Effector memory CD8-positive, alpha-beta T cell (primary cell): ENCODE data around the gene CGB1.
A peak's percentile ranks its signal among the peaks of the same experiment; 100 is the strongest.
"Not testable (repeated sequence)": the region's sequence is repeated elsewhere in the genome, so short reads cannot be mapped to it uniquely, and the experiment has no call there.

Experiments used
- ATAC-seq: fragments of 150-1000 bp; cut with Tn5 transposase; replicated peaks from 2 replicates; pipeline ENCODE4 v1.10.0; 2021; ENCODE audit warnings: mild to moderate bottlenecking, moderate library complexity
- DNase-seq, 3 experiments: peaks; one replicate each; pipeline ENCODE4 v3.0.0; 2021
- H3K27ac Mint-ChIP-seq, 2 donors: one replicate each; pipeline ENCODE4 v1.8.0; 2022; ENCODE audit warnings: mild to moderate bottlenecking in 2 of 2, mixed read lengths in 2 of 2, moderate library complexity in 2 of 2
- H3K27me3 Mint-ChIP-seq, 2 donors: one replicate each; pipeline ENCODE4 v1.8.0; 2022; ENCODE audit warnings: mixed read lengths in 2 of 2
- H3K36me3 Mint-ChIP-seq: one replicate; pipeline ENCODE4 v1.8.0; 2022; ENCODE audit warnings: mild to moderate bottlenecking, moderate library complexity, mixed read lengths; ENCODE audit not compliant: insufficient read depth
- H3K4me1 Mint-ChIP-seq, 2 donors: one replicate each; pipeline ENCODE4 v1.8.0; 2022; ENCODE audit warnings: low read depth in 2 of 2, mixed read lengths in 2 of 2
- H3K4me3 Mint-ChIP-seq, 2 donors: one replicate each; pipeline ENCODE4 v1.8.0; 2022; ENCODE audit warnings: mild to moderate bottlenecking in 2 of 2, mixed read lengths in 2 of 2, moderate library complexity in 2 of 2
- H3K9me3 Mint-ChIP-seq, 2 donors: one replicate each; pipeline ENCODE4 v1.8.0; 2022; ENCODE audit warnings: mixed read lengths in 2 of 2

The CGB1 gene

GRCh38 chr19:49025599-49025998, 11.1 kb downstream of the CGB1 start:
- H3K27me3 Mint-ChIP-seq, result peaks cover 0 to 15% of the 10 kb centered on the region in 2 donors
- not testable (repeated sequence) for H3K4me1 Mint-ChIP-seq, H3K4me3 Mint-ChIP-seq, DNase-seq, H3K27ac Mint-ChIP-seq, ATAC-seq, H3K9me3 Mint-ChIP-seq, H3K36me3 Mint-ChIP-seq

- peaks cover 0 to 15% of the 10 kb centered on the region in 2 donors for H3K27me3 Mint-ChIP-seq
- ATAC-seq, DNase-seq, H3K36me3 Mint-ChIP-seq, H3K9me3 Mint-ChIP-seq, H3K27ac Mint-ChIP-seq, H3K4me3 Mint-ChIP-seq, H3K4me1 Mint-ChIP-seq: not testable (repeated sequence)
Measured at GRCh38 chr19:49025088-49025487, 11.6 kb downstream of the CGB1 start.

- not testable (repeated sequence) for H3K36me3 Mint-ChIP-seq, DNase-seq, H3K9me3 Mint-ChIP-seq, H3K4me3 Mint-ChIP-seq, ATAC-seq, H3K27ac Mint-ChIP-seq
- Mint-ChIP-seq H3K4me1 (peaks cover 5 to 12% of the 10 kb centered on the region in 2 donors), H3K27me3 (peaks cover 0 to 10% of the 10 kb centered on the region in 2 donors)
Measured at GRCh38 chr19:49024233-49024632, 12.5 kb downstream of the CGB1 start, which contains the start of gene CGB3. CGB3 (minus strand) TSS chr19:49024333; CDS start chr19:49023971, 362 bp downstream.

GRCh38 chr19:49022116-49022515, 14.6 kb downstream of the CGB1 start:
- DNase-seq (no peak), ATAC-seq (no peak)
- no peak overlapping the region for H3K27ac Mint-ChIP-seq
- H3K9me3 Mint-ChIP-seq, result no peaks in the 10 kb centered on the region
- no peak overlapping the region for H3K4me3 Mint-ChIP-seq
- no peaks in the 10 kb centered on the region for H3K36me3 Mint-ChIP-seq
- peaks cover 11 to 19% of the 10 kb centered on the region in 2 donors for H3K4me1 Mint-ChIP-seq
- H3K27me3 Mint-ChIP-seq, result peaks cover 0 to 14% of the 10 kb centered on the region in 2 donors

DNA sequence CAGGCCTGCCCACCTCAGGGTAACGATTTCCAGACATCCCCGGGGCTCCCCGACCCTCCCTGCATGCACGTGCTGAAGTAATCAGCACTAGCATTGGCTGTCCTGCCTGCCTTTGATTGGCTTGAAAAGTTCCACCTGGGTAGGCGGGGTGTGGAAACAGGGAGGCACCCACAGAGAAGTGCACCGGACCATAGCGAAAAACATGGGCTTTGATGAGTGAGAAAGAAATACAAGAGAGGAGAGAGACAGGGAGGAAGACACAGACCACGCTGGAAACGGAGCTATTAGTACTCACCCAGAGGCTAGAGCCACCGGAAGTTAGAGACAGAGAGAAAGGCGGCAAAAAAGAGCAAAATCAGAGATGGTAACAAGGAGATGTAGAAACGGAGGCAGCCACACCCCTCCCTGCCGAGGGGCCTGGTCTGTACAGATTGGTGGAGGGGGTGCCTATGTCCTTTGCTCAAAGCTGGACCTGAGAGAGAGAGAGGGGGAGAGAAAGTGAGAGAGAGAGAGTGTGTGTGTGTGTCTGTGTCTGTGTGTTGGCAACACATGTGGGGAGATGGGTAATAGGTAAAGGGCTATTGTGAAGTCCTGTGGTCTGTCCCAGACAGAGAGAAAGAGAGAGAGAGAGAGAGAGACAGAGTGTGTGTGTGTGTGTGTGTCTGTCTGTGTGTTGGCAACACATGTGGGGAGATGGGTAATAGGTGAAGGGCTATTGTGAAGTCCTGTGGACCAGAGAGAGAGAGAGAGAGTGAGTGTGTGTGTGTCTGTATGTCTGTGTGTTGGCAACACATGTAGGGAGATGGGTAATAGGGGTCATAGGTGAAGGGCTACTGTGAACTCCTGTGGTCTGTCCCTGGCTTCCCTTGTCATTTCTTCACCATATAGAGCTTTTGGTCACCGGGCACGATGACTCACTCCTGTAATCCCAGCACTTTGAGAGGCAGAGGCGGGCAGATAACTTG, 15.5 kb downstream of the CGB1 start:
- DNase-seq (no peak), ATAC-seq (no peak)
- Mint-ChIP-seq H3K4me1 (peaks cover 11 to 19% of the 10 kb centered on the region in 2 donors), H3K27me3 (peaks cover 0 to 14% of the 10 kb centered on the region in 2 donors), H3K4me3 (no peak overlapping the region), H3K27ac (peak overlapping the region; percentile 0 to 5), H3K36me3 (peaks cover 4% of the 10 kb centered on the region), H3K9me3 (no peaks in the 10 kb centered on the region)

DNA sequence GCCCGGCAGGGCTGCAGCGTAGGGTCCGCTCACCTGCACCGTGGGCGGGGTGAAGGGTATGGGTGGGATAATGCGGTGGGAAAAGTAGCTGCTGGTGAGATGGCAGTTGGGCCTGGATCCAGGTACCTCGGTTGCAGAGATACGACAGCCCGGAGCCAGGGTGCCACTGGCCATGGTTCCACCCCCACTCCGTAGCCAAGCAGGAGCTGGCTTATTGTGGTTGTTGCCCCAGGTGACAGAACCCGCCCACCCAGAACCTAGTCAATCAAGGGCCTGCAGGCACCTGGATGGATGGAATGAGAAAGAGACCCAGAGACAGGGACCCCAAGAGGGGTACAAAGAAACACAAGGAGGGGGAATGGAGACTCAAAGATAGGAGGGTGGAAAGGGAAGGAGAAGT, 16.4 kb downstream of the CGB1 start:
- peaks cover 11 to 19% of the 10 kb centered on the region in 2 donors for H3K4me1 Mint-ChIP-seq
- ATAC-seq (no peak), DNase-seq (no peak)
- no peak overlapping the region for H3K27ac Mint-ChIP-seq
- H3K27me3 Mint-ChIP-seq, result peaks cover 0 to 8% of the 10 kb centered on the region in 2 donors
- peak overlapping the region; percentile 93 to 94 for H3K4me3 Mint-ChIP-seq
- peaks cover 4% of the 10 kb centered on the region for H3K36me3 Mint-ChIP-seq
- H3K9me3 Mint-ChIP-seq, result no peaks in the 10 kb centered on the region

DNA sequence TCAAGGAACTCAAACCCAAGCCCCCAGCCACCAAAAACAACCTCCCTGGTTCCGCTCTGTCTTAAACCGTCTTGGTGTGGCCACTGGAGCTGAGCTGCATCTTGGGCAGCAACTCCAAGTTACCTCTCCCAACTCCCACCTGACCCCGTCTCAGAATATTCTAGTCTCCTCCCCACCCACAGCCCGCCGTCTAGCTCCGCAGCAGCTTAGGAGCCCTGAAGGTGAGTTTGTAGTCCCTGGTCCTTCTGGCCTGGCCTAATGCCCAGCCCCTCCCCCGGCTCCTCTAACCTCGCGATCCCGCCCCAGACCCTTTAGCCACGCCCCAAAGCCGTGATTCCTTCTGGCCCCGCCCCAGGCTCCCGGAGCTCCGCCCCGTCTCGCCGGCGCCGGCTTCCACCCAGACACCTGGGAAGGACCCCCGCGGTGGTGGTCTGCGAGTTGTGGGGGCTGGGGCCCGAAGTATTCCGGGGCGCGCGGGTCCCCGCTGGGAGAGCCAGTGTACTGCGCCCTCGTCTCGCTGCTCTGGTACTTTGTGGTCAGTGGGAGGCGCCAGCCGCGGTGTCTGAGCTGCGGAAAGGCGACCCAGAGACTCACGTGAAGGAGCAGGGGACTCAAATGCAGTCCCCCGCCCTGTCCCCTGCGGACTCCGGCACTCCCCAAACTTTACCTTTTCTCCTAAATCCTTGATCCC, 17.3 kb downstream of the CGB1 start:
- ATAC-seq, result peak; percentile 48
- Mint-ChIP-seq H3K9me3 (no peaks in the 10 kb centered on the region), H3K4me1 (peaks cover 11 to 19% of the 10 kb centered on the region in 2 donors), H3K27ac (peak overlapping the region; percentile 89 to 90), H3K27me3 (peaks cover 0 to 8% of the 10 kb centered on the region in 2 donors), H3K36me3 (peaks cover 4% of the 10 kb centered on the region), H3K4me3 (peak overlapping the region; percentile 93 to 94)
- peak; percentile 40 to 54 (median 49) for DNase-seq

DNA sequence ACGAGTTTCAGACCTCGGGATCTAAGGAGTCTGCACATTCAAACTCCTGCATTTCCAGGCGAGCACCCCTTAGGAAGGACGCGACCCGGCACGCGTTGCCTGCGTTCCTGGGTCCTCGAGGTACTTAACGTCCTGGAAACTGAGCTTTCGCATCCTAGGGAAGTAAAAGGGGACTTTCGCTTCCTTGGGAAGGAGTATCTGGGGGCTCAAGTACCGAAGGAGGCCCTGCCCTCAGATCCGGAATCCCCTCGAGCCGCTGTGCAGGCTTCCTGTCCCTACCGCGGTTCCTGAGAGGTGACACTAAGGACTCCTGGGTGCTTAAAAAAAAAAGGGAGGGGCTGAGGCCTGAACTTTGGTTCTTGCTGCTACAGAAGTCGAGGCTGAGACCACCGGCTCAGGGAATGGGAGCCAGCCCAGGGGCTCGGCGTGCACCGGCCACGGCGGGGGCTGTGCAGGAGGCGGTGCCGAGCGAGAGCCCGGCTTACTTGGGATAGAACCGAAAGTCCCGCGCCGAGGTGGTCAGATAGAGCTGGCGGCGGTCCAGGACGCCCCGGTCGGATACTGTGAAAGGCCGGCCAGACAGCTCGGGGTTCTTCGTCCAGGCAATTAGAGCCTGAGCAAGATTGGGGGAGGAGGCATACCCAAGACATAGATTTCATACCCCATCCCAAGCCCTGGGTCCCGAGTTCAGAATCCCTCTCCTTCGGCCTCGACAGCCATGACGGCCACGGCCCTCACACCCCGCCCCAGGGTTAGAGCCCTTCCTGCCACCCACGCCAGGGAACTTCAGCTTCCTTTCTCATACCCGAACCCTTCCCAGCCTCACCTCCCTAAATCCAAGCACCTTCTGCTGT, 18.1 kb downstream of the CGB1 start:
- not testable (repeated sequence) for H3K9me3 Mint-ChIP-seq, H3K36me3 Mint-ChIP-seq, H3K27me3 Mint-ChIP-seq, DNase-seq
- ATAC-seq, result peak; percentile 25
- Mint-ChIP-seq H3K4me1 (peaks cover 11 to 19% of the 10 kb centered on the region in 2 donors), H3K27ac (peak overlapping the region; percentile 89 to 90), H3K4me3 (peak overlapping the region; percentile 93 to 94)

DNA sequence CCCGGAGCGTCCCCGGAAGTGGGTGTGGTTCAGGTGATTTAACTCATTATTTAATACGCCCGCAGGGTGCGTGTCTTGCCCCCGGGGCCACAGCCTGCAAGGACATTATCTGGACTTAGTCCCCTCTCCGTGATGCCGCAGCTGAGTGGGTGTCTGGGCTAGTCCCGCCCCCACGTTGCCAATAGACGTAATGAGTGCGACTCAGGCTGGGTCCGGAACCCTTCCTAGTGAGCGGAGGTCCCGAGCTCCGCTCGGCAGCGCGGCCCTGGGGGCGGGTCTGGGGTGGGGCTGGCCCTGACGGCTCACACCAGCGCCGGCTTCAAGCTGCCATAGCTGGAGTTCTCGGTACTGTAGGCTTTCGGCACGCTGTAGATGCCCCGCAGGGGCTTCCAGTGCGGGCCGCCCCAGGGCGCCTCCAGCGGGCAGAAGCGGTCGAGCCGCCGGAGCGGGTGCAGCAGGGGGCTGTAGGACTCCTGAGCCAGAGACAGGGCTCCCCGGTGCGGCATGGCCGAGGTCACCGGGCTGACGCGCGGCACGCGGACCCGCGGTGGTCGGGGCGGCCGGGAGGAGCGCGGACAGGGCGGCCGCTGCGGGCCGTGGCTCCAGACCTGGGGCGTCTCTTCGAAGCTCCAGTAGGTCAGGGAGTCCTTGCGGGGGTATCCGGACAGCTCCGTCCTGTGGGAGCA, 18.9 kb downstream of the CGB1 start:
- no peaks in the 10 kb centered on the region for H3K9me3 Mint-ChIP-seq
- peak; percentile 68 to 74 (median 71) for DNase-seq
- peaks cover 11 to 19% of the 10 kb centered on the region in 2 donors for H3K4me1 Mint-ChIP-seq
- no peak overlapping the region for H3K27ac Mint-ChIP-seq
- ATAC-seq, result peak; percentile 82
- H3K36me3 Mint-ChIP-seq, result peaks cover 4% of the 10 kb centered on the region
- peaks cover 0 to 8% of the 10 kb centered on the region in 2 donors for H3K27me3 Mint-ChIP-seq
- peak overlapping the region; percentile 93 to 94 for H3K4me3 Mint-ChIP-seq

DNA sequence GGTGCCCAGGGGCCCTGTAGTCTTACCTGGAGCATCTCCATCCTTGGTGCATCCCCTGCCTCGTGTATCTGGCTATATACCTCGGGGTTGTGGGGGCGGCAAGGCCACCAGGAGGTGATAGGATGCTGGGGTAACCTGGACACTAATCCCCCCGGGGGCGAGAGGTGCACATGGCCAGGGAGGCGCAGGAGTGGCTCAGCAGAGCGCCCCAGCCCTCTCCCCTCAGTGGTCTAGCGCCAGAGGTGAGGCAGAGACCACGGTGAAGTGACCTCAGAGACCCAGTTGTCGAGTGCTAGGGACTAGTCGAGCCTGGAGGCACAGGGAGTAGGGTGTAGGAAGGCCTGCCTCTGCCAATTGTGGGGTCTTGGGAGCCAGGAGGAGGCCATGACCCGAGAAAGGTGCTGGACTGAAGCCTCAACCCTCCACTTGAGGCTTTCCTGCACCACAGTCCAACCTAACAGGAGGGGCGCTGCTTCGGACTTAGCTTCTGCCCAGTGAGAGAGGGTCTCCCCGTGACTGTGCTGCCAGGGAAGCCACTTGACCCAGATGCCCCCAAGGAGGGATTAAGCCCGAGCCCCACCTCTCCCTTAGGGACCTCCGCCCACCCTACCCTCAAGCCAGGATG, 19.5 kb downstream of the CGB1 start, which contains the start of gene LHB:
Gene LHB, minus strand, starts transcription at position 51 of the 625 bp plus-strand sequence. Its CDS starts 10 bp downstream, at position 41.
- peak within 1 kb of the TSS; percentile 93 to 94 for H3K4me3 Mint-ChIP-seq
- H3K36me3 Mint-ChIP-seq, result peaks cover 4% of the 10 kb centered on the region
- H3K27ac Mint-ChIP-seq, result peak within 1 kb of the TSS in 1 of 2 donors; percentile 58
- no peaks in the 10 kb centered on the region for H3K9me3 Mint-ChIP-seq
- ATAC-seq, result no peak
- peaks cover 0 to 8% of the 10 kb centered on the region in 2 donors for H3K27me3 Mint-ChIP-seq
- H3K4me1 Mint-ChIP-seq, result peaks cover 11 to 19% of the 10 kb centered on the region in 2 donors
- no peak for DNase-seq

DNA sequence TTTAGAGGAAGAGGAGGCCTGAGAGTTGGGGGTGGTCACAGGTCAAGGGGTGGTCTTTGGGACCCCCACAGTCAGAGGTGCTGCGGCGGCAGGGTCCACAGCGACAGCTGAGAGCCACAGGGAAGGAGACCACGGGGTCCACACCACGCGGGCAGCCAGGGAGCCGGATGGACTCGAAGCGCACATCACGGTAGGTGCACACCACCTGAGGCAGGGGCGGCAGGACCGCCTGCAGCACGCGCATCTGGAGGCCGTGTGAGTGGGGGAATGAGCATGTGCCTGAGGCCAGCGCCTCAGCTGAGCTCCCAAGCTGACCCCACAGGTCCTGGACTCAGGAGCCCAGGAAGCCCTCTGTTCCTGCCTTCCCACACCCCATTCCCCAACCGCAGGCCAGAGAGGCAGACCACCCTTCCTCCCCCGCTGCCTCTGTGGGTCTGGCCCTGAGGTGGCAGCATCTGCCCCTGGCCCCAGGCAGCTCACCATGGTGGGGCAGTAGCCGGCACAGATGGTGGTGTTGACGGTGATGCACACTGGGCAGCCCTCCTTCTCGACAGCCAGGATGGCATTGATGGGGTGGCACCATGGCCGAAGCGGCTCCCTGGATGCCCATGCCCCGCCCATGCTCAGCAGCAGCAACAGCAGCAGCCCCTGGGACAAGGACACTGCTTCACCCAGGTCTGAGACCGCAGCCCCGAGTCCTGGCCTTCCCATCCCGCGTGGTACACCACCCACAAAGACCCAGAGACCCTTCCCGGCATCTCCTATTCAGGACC, 20.4 kb downstream of the CGB1 start:
- Mint-ChIP-seq H3K27ac (peak overlapping the region in 1 of 2 donors; percentile 58), H3K4me1 (peaks cover 10 to 16% of the 10 kb centered on the region in 2 donors), H3K4me3 (no peak overlapping the region), H3K36me3 (peaks cover 4% of the 10 kb centered on the region), H3K9me3 (no peaks in the 10 kb centered on the region), H3K27me3 (peaks cover 0 to 8% of the 10 kb centered on the region in 2 donors)
- no peak for DNase-seq
- no peak for ATAC-seq
